ENCODE results near the gene ST3GAL4.

- TF ChIP-seq, protein P1, sequence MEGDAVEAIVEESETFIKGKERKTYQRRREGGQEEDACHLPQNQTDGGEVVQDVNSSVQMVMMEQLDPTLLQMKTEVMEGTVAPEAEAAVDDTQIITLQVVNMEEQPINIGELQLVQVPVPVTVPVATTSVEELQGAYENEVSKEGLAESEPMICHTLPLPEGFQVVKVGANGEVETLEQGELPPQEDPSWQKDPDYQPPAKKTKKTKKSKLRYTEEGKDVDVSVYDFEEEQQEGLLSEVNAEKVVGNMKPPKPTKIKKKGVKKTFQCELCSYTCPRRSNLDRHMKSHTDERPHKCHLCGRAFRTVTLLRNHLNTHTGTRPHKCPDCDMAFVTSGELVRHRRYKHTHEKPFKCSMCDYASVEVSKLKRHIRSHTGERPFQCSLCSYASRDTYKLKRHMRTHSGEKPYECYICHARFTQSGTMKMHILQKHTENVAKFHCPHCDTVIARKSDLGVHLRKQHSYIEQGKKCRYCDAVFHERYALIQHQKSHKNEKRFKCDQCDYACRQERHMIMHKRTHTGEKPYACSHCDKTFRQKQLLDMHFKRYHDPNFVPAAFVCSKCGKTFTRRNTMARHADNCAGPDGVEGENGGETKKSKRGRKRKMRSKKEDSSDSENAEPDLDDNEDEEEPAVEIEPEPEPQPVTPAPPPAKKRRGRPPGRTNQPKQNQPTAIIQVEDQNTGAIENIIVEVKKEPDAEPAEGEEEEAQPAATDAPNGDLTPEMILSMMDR (IDR thresholded peaks at IDR 0.05) = no peak
- no peak for TF ChIP-seq POLR2A (IDR thresholded peaks at IDR 0.05)
Observed at GRCh38 chr11:126459691-126460281, 104.3 kb downstream of the ST3GAL4 start.
